GM19463 (cell line): ENCODE measurements around the gene OGDH.
"Not testable (repeated sequence)": the region's sequence is repeated elsewhere in the genome, so short reads cannot be mapped to it uniquely, and the experiment has no call there.

ENCODE experiments used
- ATAC-seq: cut with Tn5 transposase; IDR thresholded peaks from one replicate; pipeline ENCODE4 v1.9.1; 2021; ENCODE audit warnings: mild to moderate bottlenecking, moderate library complexity; ENCODE audit not compliant: unreplicated experiment

Gene OGDH

GRCh38 chr7:44666566-44666965, 60.1 kb downstream of the OGDH start:
- no peak for ATAC-seq

DNA sequence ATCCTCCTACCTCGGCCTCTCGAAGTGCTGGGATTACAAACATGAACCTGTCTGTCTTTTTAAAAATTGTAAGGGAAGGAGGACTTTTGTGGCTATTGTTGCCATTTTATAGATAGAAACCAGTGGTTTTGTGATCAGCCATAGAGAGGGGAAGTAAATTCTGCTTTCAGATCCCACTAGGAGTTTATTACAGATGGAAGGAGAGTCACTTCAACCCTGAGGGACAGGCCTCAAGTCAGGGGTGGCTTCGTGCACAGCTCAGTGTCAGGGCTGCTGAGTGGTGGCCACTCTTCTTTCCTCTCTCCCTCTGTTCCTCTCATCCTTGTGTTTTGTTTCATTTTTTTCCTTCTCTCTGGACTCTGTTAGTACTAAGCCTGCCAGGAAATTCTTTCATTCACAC, 60.8 kb downstream of the OGDH start:
- ATAC-seq: no peak

- no peak for ATAC-seq
These were observed 64.6 kb downstream of the OGDH start for GRCh38 chr7:44671069-44671468.

GRCh38 chr7:44673324-44673723, 66.9 kb downstream of the OGDH start:
- peak; percentile 58 for ATAC-seq

DNA sequence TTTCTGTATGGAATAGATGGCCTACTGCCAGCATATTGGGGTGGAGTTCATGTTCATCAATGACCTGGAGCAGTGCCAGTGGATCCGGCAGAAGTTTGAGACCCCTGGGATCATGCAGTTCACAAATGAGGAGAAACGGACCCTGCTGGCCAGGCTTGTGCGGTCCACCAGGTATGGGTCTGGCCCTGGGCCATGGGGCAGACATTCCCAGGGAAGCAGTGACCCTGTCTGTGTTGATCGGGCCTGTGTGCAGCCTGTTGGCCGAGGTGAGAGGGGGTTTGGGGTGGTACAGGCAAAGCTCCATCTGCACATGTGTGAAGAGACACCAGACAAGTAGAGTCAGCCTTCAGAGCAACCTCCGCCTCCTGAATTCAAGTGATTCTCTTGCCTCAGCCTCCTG, 67.3 kb downstream of the OGDH start:
- ATAC-seq: no peak

GRCh38 chr7:44674381-44674780, 68.0 kb downstream of the OGDH start:
- no peak for ATAC-seq

- no peak for ATAC-seq
These were observed 70.3 kb downstream of the OGDH start for GRCh38 chr7:44676776-44677175.

GRCh38 chr7:44678101-44678470, 71.7 kb downstream of the OGDH start:
- ATAC-seq: no peak

DNA sequence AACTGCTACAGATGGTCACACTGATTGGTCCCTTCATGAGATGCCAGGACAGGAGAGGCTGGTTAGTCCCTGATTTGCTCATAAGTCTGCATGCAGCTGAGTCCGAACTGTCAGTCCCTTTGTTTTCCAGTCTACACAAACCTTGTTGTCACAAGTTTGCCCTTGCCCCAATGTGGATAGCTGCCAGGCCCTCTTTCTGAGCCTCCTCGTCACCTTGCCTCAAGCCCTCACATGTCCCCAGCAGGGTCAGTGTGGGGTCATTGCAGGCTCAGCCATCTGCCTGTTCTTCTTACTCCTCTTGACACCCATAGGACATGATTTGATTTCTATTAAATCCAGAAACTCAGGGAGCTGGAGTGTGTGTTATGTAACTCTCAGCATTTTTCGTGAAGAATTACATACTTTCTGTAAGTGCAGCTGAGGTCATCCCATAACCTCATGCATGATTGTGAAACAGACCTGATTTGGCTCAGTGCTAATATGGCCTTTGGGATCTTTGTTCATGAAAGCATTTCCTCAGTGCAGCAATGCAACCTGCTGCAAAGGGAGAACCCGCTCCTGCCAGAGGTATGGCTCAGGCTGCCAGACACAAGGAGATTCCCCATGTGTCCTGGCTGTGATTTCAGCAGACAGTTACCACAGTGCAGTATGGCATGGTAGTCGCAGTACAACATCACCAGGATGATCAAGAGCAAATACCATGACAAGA, 72.2 kb downstream of the OGDH start:
- no peak for ATAC-seq

GRCh38 chr7:44681645-44682044, 75.2 kb downstream of the OGDH start:
- ATAC-seq: no peak

DNA sequence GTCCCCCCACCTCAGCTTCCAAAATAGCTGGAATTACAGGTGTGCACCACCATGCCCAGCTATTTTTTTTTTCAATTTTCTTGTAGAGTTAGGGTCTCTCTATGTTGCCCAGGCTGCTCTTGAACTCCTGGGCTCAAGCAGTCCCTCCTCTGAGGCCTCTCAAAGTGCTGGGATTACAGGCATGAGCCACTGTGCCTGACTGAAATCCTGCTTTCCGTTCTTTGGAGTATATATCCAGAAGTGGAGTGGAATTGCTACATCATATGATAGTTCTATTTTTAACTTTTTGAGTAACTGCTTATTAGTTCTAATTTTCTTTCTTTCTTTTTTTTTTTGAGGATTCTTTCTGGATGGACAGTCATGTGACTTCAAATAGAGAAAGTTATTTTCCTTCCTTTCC, 79.3 kb downstream of the OGDH start:
- ATAC-seq: no peak

DNA sequence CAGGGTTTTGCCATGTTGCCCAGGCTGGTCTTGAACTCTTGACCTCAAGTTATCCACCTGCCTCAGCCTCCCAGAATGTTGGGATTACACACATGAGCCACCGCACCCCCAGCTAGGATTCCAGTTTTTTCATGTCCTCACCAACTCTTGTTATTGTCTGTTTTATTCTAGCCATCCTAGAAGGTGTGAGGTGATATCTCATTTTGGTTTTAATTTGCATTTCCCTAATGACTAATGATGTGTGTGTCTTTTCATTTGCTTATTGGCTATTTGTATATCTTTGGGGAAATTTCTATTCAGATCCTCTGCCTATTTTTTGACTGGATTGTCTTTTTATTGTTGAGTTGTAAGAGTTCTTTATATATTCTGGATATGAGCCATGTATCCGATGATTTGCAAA, 83.0 kb downstream of the OGDH start:
- ATAC-seq: no peak

DNA sequence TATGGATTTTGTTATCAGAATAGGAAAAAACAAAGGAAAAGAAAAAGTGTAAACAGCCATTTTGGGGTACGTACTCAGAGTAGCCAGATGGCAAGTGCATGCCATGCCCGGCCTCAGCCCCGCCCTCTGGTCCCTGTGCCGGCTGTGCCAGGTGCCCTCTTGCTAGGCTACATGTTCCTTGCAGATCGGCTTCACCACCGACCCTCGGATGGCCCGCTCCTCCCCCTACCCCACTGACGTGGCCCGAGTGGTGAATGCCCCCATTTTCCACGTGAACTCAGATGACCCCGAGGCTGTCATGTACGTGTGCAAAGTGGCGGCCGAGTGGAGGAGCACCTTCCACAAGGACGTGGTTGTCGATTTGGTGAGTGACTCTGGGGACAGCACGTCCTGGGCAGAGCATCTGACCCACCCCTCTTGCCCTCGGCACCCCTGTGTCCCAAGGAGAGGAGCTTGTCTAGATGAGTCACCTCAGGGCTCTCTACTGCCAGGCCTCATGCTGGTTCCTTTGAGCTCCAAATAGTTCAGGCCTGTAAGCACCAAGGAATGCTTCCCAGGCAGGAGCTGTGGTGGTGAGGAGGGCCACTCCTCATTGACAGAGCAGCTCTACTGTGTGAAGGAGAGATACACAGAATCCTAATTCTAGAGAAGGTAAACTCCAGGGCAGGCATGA, 87.3 kb downstream of the OGDH start:
- ATAC-seq: no peak

- no peak for ATAC-seq
These were observed 87.9 kb downstream of the OGDH start for GRCh38 chr7:44694326-44694725.

GRCh38 chr7:44694766-44695165, 88.3 kb downstream of the OGDH start:
- ATAC-seq: no peak

GRCh38 chr7:44695756-44696155, 89.3 kb downstream of the OGDH start:
- ATAC-seq: no peak

DNA sequence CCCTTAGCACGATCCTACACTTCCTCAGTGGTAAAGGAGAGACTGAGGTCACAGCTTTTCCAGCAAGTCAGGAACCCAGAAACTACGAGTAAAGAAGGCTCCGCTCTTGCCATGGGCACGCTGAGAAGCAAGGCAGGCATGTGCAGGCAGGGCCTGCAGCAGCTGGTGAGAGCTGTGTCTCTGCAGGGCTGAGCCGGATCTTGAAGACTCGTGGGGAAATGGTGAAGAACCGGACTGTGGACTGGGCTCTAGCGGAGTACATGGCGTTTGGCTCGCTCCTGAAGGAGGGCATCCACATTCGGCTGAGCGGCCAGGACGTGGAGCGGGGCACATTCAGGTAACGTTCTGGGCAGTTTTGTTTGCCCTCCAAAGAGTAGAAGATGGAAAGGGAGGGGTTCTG, 90.3 kb downstream of the OGDH start:
- ATAC-seq: no peak

DNA sequence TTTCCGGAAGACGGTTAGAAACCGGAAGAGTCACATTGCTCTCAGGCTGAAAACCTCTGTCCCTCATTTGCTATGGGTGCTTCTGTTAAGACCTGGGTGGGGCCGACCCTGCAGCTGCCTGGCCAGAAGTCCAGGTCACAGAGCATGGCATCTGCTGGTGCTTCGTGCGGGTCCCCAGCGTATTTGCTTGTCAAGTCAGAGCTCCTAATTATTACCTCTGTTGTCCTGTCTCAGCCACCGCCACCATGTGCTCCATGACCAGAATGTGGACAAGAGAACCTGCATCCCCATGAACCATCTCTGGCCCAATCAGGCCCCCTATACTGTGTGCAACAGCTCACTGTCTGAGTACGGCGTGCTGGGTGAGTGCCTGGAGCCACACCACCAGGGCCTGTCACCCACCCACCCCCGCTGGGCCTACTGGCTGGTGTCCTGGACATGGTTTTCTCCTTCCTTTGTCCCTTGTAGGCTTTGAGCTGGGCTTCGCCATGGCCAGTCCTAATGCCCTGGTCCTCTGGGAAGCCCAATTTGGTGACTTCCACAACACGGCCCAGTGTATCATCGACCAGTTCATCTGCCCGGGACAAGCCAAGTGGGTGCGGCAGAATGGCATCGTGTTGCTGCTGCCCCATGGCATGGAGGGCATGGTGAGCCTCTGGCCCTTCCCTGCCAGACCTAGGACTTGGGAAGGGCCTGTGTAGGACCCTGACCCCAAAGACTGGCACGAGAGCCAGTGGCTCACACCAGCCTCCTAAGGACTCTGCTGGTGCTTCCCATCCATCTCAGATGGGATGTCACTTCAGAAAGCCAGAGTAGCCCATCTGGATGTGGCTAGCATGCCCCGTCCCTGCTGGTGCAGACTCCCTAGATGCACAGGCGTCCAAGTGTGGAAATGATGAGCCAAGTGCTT, 91.0 kb downstream of the OGDH start:
- ATAC-seq: no peak

DNA sequence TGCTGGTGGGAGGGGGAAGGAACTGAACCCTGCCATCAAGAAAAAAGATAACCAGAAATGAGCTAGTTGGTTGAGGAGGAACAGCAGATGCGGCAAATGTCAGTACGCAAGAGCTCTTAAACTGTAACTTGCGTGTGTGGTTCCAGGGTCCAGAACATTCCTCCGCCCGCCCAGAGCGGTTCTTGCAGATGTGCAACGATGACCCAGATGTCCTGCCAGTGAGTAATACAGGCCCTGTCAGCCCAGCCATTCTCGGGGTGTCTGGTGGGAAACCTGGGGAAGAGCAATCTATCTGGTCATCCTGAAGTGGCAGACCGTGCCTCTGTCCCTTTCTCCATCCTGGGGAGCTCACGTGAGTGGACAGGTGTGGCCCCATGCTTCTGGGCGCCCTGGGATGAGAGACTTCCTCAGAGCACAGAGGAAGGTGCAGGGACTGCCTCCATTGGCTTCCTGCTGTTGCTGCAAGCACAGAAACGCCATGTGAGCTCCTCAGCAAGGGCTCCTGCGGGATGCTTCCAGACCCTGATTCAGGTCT, 91.7 kb downstream of the OGDH start:
- ATAC-seq: no peak

DNA sequence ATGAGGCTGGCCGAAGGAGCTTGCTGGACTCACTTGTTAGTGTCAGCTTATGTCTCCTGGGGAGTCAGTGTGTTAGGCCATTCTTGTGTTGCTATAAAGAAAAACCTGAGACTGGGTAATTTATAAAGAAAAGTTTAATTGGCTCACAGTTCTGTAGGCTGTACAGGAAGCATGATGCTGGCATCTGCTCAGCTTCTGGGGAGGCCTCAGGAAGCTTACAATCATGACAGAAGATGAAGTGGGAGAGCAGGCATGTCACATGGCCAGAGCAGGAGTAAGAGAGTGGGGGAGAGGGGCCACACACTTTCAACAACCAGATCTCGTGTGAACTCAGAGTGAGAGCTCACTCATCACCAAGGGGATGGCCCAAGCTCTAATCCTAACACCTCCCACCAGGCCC, 93.2 kb downstream of the OGDH start:
- not testable (repeated sequence) for ATAC-seq

DNA sequence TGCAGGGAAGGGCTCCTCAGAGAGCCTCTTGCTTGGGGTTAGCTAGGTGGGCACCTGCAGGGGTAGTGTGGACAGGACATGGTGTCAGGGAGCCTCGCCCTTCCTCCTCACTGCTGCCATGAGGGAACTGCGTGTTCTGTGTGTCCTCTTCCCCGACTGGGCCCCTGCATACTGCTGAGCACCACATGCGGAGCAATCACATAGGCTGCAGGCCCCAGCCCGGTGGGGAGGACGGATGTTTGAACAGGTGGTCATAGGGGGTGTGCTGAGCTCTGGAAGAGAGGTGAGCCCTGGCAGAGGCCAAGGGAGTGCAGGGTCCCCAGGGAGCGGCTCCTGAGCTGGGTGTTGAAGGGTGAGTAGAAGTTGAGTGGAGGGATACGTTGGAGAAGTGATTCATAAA, 93.9 kb downstream of the OGDH start:
- ATAC-seq: no peak

DNA sequence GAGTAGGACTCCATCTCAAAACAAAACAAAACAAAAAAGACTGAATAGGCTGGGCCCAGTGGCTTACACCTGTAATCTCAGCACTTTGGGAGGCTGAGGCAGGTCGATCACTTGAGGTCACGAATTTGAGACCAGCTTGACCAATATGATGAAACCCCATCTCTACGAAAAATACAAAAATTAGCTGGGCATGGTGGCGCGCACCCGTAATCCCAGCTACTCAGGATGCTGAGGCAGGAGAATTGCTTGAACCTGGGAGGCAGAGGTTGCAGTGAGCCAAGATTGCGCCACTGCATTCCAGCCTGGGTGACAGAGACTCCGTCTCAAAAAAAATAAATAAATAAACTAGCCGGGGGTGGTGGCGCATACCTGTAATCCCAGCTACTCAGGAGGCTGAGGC, 97.0 kb downstream of the OGDH start:
- ATAC-seq: not testable (repeated sequence)
